Activated CD4-positive, alpha-beta T cell treated with anti-CD3 and anti-CD28 coated beads, Interleukin-2, amount 10 ng/mL, durations not matched to agents 24 days and 14 days (primary cell): ENCODE measurements around the gene NSUN2. TPM values are rescaled to one million over a fixed set of nuclear protein-coding genes. Genes with fewer than 3 reads are reported as not detected.

Experiments
- DNase-seq: peaks from one replicate; pipeline ENCODE4 v3.0.0; 2022
- H3K27ac Mint-ChIP-seq: one replicate; pipeline ENCODE4 v1.8.0; 2022; ENCODE audit warnings: mild to moderate bottlenecking, mixed read lengths
- H3K27me3 Mint-ChIP-seq: one replicate; pipeline ENCODE4 v1.8.0; 2022; ENCODE audit warnings: mixed read lengths
- H3K36me3 Mint-ChIP-seq: one replicate; pipeline ENCODE4 v1.8.0; 2022; ENCODE audit warnings: low read depth, mild to moderate bottlenecking, mixed read lengths
- H3K4me1 Mint-ChIP-seq: one replicate; pipeline ENCODE4 v1.8.0; 2021; ENCODE audit warnings: mixed read lengths
- H3K4me3 Mint-ChIP-seq: one replicate; pipeline ENCODE4 v1.8.0; 2022; ENCODE audit warnings: mild to moderate bottlenecking, moderate library complexity, mixed read lengths
- H3K9me3 Mint-ChIP-seq: one replicate; pipeline ENCODE4 v1.8.0; 2021; ENCODE audit warnings: mixed read lengths
- intact Hi-C: fragments of 100-400 bp; cut with micrococcal nuclease; formaldehyde crosslinking; loops from one replicate; pipeline ENCODE4 v1.15.1; 2023
- total RNA-seq: library from RNA; stranded (reverse); gene quantifications from 2 replicates; pipeline ENCODE4 v1.2.3, GENCODE V29; 2022

The NSUN2 gene
- total RNA-seq, 1 donor from 2014 or later = 138 TPM

DNA sequence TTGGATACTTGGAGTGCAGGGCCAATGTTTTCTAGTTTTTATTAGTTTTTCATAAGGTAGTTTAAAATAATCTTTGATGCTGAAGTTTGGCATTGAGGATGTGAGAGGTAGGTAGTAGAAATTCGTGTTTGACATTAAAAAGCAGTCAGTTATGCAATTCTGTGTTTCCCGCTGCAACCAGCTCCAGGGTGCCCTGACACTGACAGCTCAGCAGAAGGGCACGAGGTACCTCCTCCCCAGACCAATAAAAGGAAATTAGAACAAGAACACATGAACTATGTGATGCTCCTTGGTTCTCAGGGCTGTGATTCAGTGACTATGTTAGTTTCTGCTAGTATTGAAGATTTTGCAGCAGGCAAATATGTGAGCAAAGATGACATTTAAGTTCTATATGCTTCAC is 40.2 kb downstream of the NSUN2 start:
- no peak for DNase-seq
- Mint-ChIP-seq H3K4me1 (no peaks in the 10 kb centered on the region), H3K27me3 (peaks cover 19% of the 10 kb centered on the region), H3K27ac (no peak overlapping the region), H3K9me3 (no peaks in the 10 kb centered on the region), H3K4me3 (no peak overlapping the region), H3K36me3 (peaks cover 19% of the 10 kb centered on the region)
- intact Hi-C loops = no loop called here

DNA sequence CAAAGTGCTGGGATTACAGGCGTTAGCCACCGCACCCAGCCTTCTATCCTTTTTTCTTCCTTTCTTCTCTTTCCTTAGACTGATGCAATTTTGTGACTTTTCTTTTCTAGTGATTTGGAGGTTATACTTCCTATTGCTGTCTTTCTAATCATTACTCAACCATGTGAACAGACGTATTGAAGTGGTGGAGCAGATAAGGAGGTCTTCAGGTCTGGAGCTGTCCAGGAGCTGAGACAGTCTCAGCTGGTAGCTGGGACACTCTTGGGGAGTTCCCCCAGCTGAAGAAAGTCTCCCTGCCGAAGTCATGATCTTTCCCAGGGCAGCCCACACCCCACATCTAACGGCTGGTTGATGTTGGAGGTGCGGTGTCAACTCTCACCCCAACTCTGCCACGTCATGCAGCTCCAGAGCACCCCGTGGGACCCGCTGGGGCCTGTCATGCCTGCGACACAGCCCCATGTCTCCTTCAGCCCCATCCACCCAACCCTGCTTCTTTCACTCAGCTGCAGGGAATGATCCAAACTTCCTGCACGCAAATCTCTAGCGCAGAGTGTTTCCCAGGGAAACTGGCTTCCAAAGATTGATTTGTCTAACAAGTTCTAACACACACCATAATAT is 41.1 kb downstream of the NSUN2 start:
- H3K4me1 Mint-ChIP-seq = no peaks in the 10 kb centered on the region
- no peak overlapping the region for H3K4me3 Mint-ChIP-seq
- intact Hi-C loops = no loop called here
- no peak for DNase-seq
- H3K27ac Mint-ChIP-seq = no peak overlapping the region
- peaks cover 22% of the 10 kb centered on the region for H3K27me3 Mint-ChIP-seq
- peaks cover 10% of the 10 kb centered on the region for H3K36me3 Mint-ChIP-seq
- no peaks in the 10 kb centered on the region for H3K9me3 Mint-ChIP-seq

DNA sequence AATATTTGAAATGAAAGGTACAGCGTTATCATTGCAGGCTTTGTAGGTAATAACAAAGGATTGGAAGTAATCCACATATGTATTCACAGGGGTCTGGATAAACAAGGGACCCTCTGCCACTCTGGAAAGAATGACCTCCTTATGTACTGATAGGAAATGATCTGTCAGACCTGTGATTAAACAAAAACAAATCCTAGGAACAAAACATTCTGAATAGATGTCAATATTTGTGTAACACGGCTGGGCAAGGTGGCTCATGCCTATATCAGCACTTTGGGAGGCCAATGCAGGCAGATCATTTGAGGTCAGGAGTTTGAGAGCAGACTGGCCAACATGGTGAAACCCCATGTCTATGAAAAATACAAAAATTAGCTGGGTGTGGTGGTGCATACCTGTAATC is 42.3 kb downstream of the NSUN2 start:
- Mint-ChIP-seq H3K9me3 (no peaks in the 10 kb centered on the region), H3K36me3 (no peaks in the 10 kb centered on the region), H3K4me3 (no peak overlapping the region), H3K4me1 (no peaks in the 10 kb centered on the region), H3K27ac (no peak overlapping the region), H3K27me3 (peaks cover 26% of the 10 kb centered on the region)
- intact Hi-C loops = no loop called here
- DNase-seq = no peak

DNA sequence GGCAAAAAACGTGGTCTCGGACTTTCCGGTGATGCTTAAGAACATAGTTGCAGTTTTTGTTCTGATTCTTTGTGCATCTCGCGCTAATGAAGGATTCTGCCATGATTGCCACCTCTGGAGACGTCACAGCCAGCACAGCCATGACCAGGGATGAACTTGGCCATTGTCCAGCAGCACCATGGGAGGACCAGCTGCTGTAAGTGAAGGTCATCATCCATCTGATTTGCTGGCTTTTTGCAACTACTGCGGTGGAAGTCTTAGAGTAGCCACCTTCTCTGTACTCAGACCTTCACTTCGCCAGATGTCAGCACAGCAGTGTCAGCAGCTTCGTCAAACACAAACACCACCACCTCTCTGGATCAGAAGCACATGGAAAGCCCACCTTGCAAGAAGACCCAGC is 45.7 kb downstream of the NSUN2 start:
- H3K27ac Mint-ChIP-seq = no peak overlapping the region
- peaks cover 50% of the 10 kb centered on the region for H3K27me3 Mint-ChIP-seq
- H3K9me3 Mint-ChIP-seq = no peaks in the 10 kb centered on the region
- H3K4me1 Mint-ChIP-seq = peaks cover 3% of the 10 kb centered on the region
- DNase-seq = no peak
- no peak overlapping the region for H3K4me3 Mint-ChIP-seq
- intact Hi-C loops = no loop called here
- H3K36me3 Mint-ChIP-seq = no peaks in the 10 kb centered on the region

DNA sequence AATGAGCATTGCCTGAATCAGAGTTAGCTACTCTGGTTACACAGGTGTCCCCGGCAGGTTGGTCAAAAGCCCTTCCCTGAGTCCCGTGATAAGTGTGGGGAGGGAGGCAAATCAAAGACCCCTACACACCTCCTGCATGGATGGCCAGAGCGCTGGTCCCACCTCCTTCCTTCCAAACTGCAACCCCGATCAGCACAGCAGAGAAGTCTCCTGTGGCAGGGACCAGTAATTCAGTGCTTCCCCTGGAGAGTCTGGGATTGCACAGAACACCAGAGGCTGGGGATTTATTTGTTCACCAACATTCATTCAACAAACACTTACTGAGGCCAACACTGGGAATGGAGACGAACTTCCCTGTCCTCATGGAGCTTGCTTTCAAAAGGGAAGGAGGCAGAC is 46.2 kb downstream of the NSUN2 start:
- Mint-ChIP-seq H3K9me3 (no peaks in the 10 kb centered on the region), H3K27me3 (peaks cover 54% of the 10 kb centered on the region), H3K36me3 (no peaks in the 10 kb centered on the region), H3K4me1 (peaks cover 3% of the 10 kb centered on the region), H3K4me3 (no peak overlapping the region), H3K27ac (no peak overlapping the region)
- DNase-seq = no peak
- intact Hi-C loops = no loop called here

DNA sequence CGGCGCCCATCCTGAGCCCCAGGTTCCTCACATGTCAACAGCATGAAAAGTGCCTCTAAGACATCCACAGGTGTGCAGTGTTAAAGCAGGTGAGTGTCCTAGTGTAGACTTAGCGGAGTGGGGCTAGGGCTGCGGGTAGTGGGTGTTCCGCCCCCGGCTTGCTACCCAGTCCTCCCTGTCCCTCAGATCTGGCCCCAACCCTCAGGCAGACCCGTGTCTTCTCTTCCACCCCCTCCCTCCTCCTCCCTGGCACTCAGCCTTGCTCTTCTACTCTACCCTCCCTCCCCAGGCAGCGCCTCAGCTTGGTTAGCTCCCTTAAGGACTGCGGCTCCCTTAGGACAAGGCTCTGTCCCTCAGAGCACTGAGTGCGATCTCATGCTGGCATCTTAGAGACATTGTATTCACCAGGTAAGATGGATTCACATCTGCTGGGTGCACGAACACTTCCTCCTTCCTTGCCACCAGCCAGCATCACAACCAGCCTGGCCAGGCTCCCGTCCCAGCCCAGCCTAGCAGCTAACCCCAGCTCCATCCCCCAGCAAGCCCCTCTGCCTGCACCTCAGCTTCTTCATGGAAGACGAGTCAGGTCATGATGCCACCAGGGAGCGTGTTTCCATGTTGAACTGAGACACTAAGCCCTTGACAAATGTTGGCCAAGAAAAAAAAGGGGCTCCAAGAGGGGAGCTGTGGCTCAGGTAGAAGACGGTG is 46.8 kb downstream of the NSUN2 start:
- H3K27me3 Mint-ChIP-seq = peaks cover 58% of the 10 kb centered on the region
- peaks cover 3% of the 10 kb centered on the region for H3K4me1 Mint-ChIP-seq
- H3K36me3 Mint-ChIP-seq = no peaks in the 10 kb centered on the region
- no peak overlapping the region for H3K4me3 Mint-ChIP-seq
- no peak for DNase-seq
- intact Hi-C loops = no loop called here
- no peak overlapping the region for H3K27ac Mint-ChIP-seq
- H3K9me3 Mint-ChIP-seq = no peaks in the 10 kb centered on the region

DNA sequence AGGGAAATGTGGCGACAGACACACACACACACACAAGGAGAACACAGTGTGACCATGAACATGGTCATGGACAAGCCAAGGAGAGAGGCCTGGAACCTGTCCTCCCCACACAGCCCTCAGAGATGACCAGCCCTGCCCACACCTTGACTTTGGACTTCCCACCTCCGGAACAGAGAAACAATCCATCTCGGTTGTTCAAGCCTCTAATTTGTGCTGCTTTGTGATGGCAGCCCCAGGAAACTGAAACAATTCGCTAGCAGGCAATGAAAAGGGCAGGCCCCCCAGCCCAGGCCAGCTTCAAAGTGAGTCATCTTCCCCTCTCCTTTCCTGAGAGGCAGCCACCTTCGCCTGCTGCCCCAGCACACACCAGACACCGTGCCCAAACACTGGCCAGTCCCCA is 47.7 kb downstream of the NSUN2 start:
- intact Hi-C loops = no loop called here
- DNase-seq = no peak

DNA sequence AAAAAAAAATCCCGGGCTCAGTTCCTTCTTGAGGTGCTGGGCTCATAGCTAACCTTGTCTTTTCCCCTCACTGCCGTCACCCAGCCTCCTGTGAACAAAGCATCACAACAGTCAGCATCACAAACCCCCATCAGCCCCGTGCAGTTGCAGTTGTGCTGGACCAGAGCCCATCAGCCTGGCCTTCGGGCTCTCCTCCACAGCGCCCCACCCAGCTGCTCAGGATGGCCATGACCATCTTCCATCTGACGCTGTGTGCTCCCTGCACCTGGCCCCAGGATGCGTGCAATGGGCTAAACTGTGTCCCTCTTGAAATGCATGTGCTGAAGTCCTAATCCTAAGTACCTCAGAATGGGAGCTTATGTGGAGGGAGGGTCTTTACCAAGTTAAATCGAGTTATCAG is 48.1 kb downstream of the NSUN2 start:
- Mint-ChIP-seq H3K4me1 (peaks cover 3% of the 10 kb centered on the region), H3K27ac (no peak overlapping the region), H3K9me3 (no peaks in the 10 kb centered on the region), H3K4me3 (no peak overlapping the region), H3K36me3 (no peaks in the 10 kb centered on the region), H3K27me3 (peaks cover 55% of the 10 kb centered on the region)
- DNase-seq = no peak
- intact Hi-C loops = no loop called here

More for the DNA sequence above, 47.7 kb downstream of the NSUN2 start:
- H3K9me3 Mint-ChIP-seq = no peaks in the 10 kb centered on the region
- H3K4me1 Mint-ChIP-seq = peaks cover 3% of the 10 kb centered on the region
- H3K4me3 Mint-ChIP-seq = no peak overlapping the region
- peaks cover 58% of the 10 kb centered on the region for H3K27me3 Mint-ChIP-seq
- no peak overlapping the region for H3K27ac Mint-ChIP-seq
- H3K36me3 Mint-ChIP-seq = no peaks in the 10 kb centered on the region

GRCh38 chr5:6584101-6584645 is 48.7 kb downstream of the NSUN2 start:
- Mint-ChIP-seq H3K9me3 (no peaks in the 10 kb centered on the region), H3K4me1 (peaks cover 3% of the 10 kb centered on the region), H3K27me3 (peaks cover 52% of the 10 kb centered on the region), H3K4me3 (peak overlapping the region; percentile 6), H3K36me3 (no peaks in the 10 kb centered on the region), H3K27ac (no peak overlapping the region)
- DNase-seq = no peak
- intact Hi-C loops = no loop called here

DNA sequence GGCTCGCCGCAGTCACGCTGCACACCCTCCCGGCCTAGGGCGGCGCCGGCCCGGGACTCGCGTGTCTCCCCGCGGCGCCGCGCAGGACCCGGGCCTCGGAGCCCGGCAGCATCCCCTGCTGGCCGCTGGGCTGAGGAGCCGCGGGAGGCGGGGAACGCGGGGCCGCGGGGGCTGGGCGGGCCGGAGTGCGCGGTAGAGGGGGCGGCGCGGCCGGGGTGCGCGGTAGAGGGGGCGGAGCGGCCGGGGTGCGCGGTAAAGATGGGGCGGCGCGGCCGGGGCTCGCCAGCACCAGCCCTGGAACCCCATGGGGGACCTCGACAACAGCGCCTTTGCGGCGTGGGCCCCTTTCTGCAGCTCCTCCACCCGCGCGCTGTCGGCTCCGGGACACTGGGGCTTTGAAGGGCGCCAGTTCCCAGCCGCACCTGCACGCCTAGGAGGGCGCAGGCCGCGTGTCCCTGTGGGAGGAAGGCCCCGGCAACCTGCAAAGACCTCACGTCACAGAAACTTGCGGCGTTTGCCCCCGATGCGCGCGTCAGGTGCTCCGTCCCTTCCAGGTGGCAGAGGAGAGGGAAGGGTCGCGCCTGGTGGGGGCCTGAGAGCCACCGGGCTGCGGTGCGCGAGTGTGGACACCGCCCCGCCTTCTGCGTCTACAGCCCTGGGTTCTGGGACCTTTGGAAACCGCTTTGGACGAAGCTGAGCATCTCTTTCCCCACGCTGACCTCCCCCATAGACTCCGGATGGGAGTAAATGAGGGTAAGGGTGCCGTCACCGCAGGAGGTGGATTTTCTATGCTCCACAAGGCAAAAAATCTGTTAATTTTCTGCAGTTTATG is 49.6 kb downstream of the NSUN2 start:
- no peaks in the 10 kb centered on the region for H3K36me3 Mint-ChIP-seq
- H3K4me1 Mint-ChIP-seq = peaks cover 3% of the 10 kb centered on the region
- intact Hi-C loops = loop anchor here (2.0 kb wide), 1 partner anchor 1096 kb away; no protein-coding TSS in a partner anchor
- peaks cover 53% of the 10 kb centered on the region for H3K27me3 Mint-ChIP-seq
- H3K9me3 Mint-ChIP-seq = no peaks in the 10 kb centered on the region
- H3K4me3 Mint-ChIP-seq = no peak overlapping the region
- H3K27ac Mint-ChIP-seq = no peak overlapping the region
- peak; percentile 80 for DNase-seq

DNA sequence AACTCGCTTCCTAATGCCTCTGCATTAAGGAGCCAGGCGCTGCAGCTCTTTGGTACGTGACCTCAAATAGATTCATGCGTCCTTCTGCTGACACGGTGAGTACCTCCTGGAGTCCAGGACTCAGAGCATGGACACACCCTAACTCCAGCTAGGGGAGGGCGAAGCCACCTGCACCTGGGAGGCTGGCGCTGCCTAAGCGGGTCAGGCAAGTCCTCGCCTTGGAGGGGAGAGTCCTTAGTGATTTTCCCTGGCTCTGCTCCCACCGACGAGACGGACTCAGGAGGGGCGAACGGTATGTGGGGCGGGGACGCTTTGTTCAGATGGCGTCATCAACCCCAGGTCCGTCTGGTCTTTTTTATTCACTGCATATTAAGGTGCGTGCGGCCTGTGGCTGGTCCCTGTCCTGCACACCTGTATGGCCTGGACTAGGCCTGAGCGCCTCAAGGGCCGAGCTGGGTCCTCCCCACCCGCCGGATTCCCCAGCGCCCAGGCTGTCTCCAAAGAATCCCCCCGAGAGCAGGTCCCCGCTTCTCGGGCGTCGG is 50.3 kb downstream of the NSUN2 start:
- H3K27me3 Mint-ChIP-seq = peaks cover 55% of the 10 kb centered on the region
- H3K9me3 Mint-ChIP-seq = no peaks in the 10 kb centered on the region
- no peak for DNase-seq
- H3K36me3 Mint-ChIP-seq = no peaks in the 10 kb centered on the region
- intact Hi-C loops = loop anchor here (2.0 kb wide), 1 partner anchor 1096 kb away; no protein-coding TSS in a partner anchor
- H3K27ac Mint-ChIP-seq = no peak overlapping the region
- H3K4me3 Mint-ChIP-seq = peak overlapping the region; percentile 28
- peaks cover 3% of the 10 kb centered on the region for H3K4me1 Mint-ChIP-seq

- intact Hi-C loops = loop anchor here (2.0 kb wide), 1 partner anchor 1095 kb away; no protein-coding TSS in a partner anchor
- Mint-ChIP-seq H3K9me3 (no peaks in the 10 kb centered on the region), H3K4me3 (no peak overlapping the region), H3K4me1 (peaks cover 3% of the 10 kb centered on the region), H3K27ac (no peak overlapping the region), H3K27me3 (peaks cover 52% of the 10 kb centered on the region), H3K36me3 (no peaks in the 10 kb centered on the region)
- DNase-seq = no peak
These were observed 51.1 kb downstream of the NSUN2 start for GRCh38 chr5:6581559-6582426.

GRCh38 chr5:6581090-6581489 is 51.8 kb downstream of the NSUN2 start:
- intact Hi-C loops = no loop called here
- Mint-ChIP-seq H3K27me3 (peaks cover 49% of the 10 kb centered on the region), H3K4me1 (peaks cover 3% of the 10 kb centered on the region), H3K36me3 (no peaks in the 10 kb centered on the region), H3K9me3 (no peaks in the 10 kb centered on the region), H3K4me3 (no peak overlapping the region), H3K27ac (no peak overlapping the region)
- no peak for DNase-seq
